ENCODE results near the gene GDAP1L1.
"Not testable (repeated sequence)": the region's sequence is repeated elsewhere in the genome, so short reads cannot be mapped to it uniquely, and the experiment has no call there.

The GDAP1L1 gene

GRCh38 chr20:44254073-44254472 is 7.0 kb downstream of the GDAP1L1 start:
- DNase-seq (ENCODE audit: low read depth), result no peak

- no peak for DNase-seq (ENCODE audit: low read depth)
Observed at GRCh38 chr20:44255942-44256341, 8.8 kb downstream of the GDAP1L1 start.

- no peak for DNase-seq (ENCODE audit: low read depth)
Observed at GRCh38 chr20:44256961-44257360, 9.9 kb downstream of the GDAP1L1 start.

DNA sequence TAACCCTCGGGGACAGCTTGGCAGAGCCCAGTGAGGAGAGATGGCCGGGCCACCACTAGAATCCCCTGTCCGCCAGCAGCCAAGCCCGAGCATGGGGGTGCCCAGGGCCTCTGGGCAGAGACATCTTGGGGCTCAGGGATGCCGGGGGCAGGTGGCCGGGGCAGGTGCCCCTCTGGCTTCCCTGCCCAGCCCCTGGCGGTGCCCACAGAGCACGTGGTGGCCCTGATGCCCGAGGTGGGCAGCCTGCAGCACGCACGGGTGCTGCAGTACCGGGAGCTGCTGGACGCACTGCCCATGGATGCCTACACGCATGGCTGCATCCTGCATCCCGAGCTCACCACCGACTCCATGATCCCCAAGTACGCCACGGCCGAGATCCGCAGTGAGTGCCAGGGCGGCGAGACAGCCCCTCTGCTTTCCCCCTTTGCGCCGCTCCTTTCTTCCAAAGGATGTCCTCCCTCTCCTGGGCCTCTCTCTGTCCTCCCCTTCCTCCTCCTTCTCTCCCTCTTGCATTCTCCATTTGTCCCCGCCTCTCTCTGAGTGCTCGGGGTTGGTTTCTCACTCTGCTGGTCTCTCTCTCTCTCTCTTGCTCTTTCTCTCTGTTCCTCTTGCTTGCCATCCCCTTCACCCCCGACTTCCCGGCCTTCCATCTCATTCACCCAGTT is 11.2 kb downstream of the GDAP1L1 start:
- no peak for DNase-seq (ENCODE audit: low read depth)

DNA sequence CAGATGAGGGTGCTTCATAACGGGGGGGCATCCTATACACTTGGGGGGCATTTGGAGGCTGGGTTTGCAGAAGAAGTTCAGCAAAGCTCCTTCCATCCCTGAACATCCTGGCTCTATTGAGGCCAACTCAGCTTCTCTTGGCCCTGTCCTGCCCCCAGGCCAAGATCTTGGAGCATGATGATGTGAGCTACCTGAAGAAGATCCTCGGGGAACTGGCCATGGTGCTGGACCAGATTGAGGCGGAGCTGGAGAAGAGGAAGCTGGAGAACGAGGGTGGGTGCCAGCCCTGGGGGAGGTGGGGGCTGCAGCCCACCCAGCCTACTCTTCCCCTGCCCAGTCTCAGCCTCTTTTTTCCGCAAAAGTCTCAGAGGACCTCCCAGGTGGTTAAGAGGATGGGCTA is 17.2 kb downstream of the GDAP1L1 start:
- DNase-seq (ENCODE audit: low read depth), result no peak

DNA sequence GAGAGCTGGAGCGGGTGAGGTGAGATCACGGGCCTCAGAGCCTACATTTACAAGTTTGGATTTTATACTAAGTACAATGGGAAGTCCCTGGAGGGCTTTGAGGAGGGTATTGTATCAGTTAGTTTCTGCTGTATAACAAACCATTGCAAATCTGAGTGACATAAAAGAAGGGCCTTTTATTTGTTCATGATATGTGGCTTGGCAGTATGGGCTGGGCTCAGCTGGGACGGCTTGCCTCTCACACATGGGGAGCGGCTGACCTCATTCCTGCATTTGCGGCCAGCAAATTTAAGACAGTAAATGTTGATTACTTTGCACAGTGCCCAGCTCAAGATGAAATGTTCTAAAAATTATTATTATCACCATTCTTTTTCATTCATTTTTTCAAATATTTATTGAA is 21.7 kb downstream of the GDAP1L1 start:
- DNase-seq (ENCODE audit: low read depth), result no peak

DNA sequence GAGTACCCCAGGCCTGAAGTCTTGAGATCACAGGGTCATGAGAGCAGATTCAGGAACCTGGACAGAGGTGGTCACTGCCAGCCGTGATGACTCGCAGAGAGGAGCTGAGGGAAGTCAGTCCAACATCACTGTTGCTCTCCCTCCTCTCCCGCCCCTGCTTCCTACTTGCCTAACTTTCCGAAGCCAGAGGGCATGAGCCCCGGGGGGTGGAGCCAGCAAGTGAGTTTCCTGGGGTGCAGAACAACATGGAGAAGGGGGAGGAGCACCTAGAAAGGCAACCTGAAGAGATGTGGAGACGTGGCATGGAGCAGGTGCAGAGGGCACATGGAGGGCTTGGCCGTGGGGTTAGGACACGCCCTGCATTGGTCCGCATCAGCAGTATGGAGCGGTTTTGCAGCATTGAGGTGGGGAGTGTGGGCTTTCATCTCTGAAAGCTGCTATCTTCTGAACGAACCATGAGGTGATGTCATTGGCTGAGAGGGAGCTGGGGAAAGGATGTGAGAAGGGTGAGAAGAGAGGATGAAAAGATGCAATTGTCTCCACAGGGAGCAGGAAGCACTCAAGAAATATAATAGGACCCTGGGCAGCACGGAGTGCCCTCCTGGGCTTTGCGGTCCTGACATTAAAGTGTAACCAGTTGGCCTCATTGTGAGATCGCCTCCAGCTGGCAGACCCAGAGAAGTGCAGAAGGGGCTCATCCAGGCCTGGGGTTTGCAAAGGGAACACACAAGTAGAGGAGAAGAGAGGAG is 25.0 kb downstream of the GDAP1L1 start:
- DNase-seq (ENCODE audit: low read depth), result no peak

DNA sequence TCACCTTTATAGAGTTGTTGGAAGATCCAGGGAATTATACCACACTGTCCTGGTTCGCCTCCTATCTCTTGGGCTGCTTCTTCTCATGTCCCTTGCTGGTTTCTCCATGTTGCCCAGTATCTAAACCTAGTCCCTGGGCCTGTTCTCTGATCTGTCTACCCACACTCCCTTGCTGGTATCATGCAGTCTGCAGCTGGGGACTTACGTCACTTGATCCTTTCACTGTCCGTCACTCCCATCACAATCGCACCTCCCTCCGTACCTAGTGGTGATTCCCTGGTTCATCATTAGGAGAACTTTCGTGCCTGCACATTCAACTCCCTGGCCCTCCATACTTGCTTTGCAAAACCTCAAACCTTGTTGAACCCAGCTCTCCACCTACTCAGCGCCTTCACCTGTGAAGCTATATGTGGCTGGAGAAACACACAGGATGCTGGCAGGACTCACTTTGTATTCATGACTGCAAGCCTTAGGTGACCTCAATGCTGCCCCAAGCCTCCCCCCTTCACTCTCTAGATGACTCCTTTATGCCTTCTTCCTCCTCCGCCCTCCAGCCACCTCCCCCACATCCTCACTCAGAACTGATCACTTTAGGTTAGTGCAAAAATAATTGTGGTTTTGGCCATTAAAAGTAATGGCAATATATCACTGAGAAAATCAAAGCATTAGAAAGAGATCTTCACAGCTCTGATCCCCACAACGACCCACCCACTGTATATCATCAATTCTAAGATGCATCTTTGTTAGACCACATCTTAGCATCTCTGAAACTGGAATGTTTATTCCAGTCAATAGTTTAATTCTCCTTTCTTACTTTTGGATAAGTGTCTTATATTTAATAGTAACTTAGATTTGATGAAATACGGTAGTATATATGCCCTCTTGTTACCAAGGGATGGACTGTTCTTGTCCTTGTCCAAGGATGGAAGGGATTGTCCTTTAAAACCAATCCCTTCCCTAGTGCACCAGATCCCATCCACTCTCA is 26.4 kb downstream of the GDAP1L1 start:
- DNase-seq (ENCODE audit: low read depth), result no peak

DNA sequence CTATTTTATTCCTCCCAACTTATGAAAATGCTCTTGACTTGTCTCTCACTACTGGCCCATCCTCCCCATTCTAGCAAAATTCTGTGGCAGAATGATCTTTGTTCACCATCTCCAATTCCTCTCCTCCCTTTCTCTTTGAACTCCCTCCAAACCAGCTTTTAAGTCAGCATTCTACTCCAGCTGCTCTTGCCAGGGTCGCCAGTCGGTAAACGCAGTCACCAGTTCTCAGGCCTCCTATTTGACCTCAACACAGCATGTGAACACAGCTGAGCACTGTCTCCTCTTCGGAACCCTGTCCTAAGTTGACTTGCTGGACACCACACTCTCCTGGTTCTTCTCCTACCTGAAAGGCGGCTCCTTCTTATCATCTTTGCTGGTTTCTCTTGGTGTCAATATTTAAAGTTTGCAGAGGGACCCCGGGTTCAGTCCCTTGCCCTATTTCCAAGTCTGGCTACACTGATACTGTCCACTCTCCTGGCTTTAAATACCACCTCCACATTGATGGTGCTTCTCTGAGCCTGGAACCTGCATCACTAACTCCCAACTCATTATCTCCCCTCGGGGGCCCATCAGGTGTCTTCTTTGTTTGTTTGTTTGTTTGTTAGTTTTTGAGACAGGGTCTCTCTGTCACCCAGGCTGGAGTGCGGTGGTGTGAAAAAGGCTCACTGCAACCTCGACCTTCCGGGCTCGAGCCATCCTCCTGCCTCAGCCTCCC is 27.4 kb downstream of the GDAP1L1 start:
- DNase-seq (ENCODE audit: low read depth), result no peak

GRCh38 chr20:44279228-44279627 is 32.1 kb downstream of the GDAP1L1 start:
- peak; percentile 26 for DNase-seq (ENCODE audit: low read depth)

- DNase-seq (ENCODE audit: low read depth), result no peak
Observed at GRCh38 chr20:44280387-44280786, 33.3 kb downstream of the GDAP1L1 start.

- no peak for DNase-seq (ENCODE audit: low read depth)
Observed at GRCh38 chr20:44282192-44282591, 35.1 kb downstream of the GDAP1L1 start.

DNA sequence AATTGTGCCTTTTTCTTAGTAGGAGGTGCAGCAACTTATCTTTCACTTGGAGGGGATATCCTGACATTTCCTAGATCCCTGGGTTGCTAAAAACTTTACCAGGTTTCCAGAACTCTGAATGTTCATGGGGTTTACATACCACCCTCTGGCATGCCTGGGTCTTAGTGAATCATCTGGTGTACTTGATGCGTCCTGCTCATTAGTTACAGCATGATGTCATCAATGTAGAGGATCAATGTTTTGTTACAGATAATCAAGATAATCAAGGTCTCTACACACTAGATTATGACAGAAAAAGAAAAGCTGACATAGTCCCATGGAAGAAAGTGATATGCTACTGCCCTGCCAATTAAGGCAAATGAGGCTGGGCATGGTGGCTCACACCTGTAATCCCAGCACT is 36.9 kb downstream of the GDAP1L1 start:
- DNase-seq (ENCODE audit: low read depth), result no peak

DNA sequence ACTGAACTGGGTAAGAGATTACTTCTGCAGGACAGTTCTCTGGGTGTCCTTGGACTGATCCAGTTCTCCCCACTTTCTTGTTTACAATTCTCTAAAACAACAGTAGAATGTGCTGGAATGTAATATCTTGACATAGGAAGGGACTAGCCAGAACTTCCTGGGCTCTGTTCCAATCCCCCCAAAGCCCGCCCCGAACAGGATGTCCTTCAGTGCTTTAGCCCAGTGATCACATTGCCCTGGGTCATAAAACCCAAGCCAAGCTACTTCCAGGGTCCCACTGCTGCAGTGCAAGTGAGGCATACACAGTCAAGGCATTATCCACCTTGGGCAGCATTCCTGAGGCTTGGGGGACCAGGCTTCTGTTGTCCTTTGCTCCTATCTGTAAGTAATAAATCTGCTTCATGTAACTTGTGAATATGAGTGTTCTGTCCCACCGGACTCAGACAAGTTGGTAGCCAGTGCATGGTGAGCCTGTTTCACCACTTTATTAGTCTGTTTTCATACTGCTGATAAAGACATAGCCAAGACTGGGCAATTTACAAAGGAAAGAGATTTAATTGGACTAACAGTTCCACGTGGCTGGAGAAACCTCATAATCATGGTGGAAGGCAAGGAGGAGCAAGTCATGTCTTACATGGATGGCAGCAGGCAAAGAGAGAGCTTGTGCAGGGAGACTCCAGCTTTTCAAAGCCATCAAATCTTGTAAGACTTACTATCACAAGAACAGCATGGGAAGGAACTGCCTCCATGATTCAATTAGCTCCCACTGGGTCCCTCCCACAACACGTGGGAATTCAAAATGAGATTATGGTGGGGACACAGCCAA is 40.4 kb downstream of the GDAP1L1 start:
- DNase-seq (ENCODE audit: low read depth), result no peak

- DNase-seq (ENCODE audit: low read depth), result no peak
Observed at GRCh38 chr20:44288252-44288651, 41.1 kb downstream of the GDAP1L1 start.

DNA sequence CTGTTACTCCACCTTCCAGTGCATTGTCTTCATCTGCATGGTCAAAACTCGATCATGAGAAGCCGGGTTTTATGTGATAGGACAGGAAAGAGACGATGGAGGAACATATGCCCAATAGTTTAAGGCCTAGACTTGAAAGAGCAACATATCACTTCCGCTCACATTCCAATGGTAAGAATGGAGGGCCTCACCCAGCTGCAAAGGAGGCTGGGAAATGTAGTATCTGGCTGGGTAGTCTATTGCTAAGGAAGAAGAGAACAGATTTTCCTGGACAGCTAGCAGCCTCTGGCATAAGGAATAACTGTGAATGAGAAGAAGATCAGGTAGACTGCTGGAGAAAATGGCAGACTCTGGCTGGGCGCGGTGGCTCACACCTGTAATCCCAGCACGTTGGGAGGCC is 44.6 kb downstream of the GDAP1L1 start:
- no peak for DNase-seq (ENCODE audit: low read depth)

DNA sequence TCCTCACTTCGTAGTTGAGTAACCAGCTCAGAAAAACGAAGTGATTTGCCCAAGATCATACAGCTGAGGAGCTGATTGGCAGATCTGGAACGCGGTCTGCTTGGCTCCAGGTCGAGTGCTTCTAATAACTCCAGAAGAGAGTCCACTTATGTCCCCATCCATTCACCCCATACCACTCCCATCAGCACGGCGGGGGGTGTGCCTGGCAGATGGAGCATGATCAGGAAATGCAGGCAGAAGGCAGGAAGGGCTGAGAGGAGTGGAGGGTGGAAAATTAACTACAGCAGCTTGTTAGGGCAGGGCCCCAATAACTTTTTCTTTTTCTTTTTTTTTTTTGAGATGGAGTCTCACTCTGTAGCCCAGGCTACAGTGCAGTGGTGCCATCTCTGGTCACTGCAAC is 48.9 kb downstream of the GDAP1L1 start:
- DNase-seq (ENCODE audit: low read depth), result no peak

DNA sequence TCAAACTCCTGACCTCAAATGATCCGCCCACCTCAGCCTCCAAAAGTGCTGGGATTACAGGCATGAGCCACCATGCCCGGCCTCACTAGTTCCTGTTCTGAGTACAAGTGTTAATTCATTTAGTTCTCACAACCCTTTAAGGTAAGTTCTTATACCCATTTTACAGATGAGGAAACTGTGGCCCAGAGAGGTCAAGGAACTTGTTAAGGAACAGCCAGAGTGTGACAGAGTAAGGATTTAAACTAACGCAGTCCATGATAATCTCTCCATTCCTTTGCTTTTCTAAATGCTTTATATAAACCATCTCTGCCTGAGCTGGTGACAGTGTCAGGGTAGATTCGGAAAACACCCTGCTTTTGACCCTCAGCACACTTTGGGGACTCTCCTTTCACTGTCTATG is 50.6 kb downstream of the GDAP1L1 start:
- DNase-seq (ENCODE audit: low read depth), result no peak

DNA sequence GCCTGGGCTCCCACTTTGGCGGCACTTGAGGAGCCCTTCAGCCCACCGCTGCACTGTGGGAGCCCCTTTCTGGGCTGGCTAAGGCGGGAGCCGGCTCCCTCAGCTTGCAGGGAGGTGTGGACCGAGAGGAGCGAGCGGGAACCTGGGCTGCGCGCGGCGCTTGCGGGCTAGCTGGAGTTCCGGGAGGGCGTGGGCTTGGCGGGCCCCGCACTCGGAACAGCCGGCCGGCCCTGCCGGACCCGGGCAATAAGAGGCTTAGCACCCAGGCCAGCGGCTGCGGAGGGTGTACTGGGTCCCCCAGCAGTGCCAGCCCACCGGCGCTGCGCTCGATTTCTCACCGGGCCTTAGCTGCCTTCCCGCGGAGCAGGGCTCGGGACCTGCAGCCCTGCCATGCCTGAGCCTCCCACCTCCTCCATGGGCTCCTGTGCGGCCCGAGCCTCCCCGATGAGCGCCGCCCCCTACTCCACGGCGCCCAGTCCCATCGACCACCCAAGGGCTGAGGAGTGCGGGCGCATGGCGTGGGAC is 52.0 kb downstream of the GDAP1L1 start:
- not testable (repeated sequence) for DNase-seq (ENCODE audit: low read depth)

DNA sequence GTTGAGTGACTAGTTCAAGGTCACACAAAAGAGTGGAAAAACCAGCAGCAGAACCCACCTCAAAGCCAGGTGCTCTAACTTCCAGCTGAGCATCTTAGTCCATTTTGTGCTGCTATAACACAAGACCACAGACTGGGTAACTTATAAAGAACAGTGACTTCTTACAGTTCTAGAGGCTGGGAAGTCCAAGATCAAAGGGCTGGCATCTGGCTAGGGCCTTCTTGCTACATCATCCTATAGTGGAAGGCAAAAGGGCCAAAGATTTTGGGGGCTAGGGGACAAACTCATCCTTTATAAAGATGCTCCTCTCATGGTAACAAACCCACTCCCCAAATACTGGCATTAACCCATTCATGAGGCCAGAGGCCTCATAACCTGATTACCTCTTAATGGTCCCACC is 54.2 kb downstream of the GDAP1L1 start:
- DNase-seq (ENCODE audit: low read depth), result no peak
